ENCODE measurements around the gene USP19.

The USP19 gene

GRCh38 chr3:49132437-49133225 lies 12.0 kb upstream of the USP19 start, which contains the start of gene LAMB2:
TSS of gene LAMB2 (minus strand) at chr3:49133050. CDS start at chr3:49132867, 183 bp downstream.
- no peak for DNase-seq (ENCODE audit: low read depth)

- no peak for DNase-seq (ENCODE audit: low read depth)
Observed at GRCh38 chr3:49132073-49132436, 11.4 kb upstream of the USP19 start.

GRCh38 chr3:49131576-49131975 lies 11.0 kb upstream of the USP19 start:
- no peak for DNase-seq (ENCODE audit: low read depth)

GRCh38 chr3:49131040-49131439 lies 10.4 kb upstream of the USP19 start:
- DNase-seq (ENCODE audit: low read depth): no peak

- DNase-seq (ENCODE audit: low read depth): no peak
Observed at GRCh38 chr3:49124991-49125670, 4.5 kb upstream of the USP19 start.

GRCh38 chr3:49124203-49124602 lies 3.6 kb upstream of the USP19 start:
- DNase-seq (ENCODE audit: low read depth): no peak

GRCh38 chr3:49123687-49124086 lies 3.1 kb upstream of the USP19 start:
- DNase-seq (ENCODE audit: low read depth): no peak

GRCh38 chr3:49122886-49123545 lies 2.4 kb upstream of the USP19 start:
- DNase-seq (ENCODE audit: low read depth): no peak

- DNase-seq (ENCODE audit: low read depth): no peak
Observed at GRCh38 chr3:49122451-49122850, 1.8 kb upstream of the USP19 start.

- no peak for DNase-seq (ENCODE audit: low read depth)
Observed at GRCh38 chr3:49122022-49122421, 1.4 kb upstream of the USP19 start.

- no peak for DNase-seq (ENCODE audit: low read depth)
Observed at GRCh38 chr3:49121132-49121736, 611 bp upstream of the USP19 start.

- no peak for DNase-seq (ENCODE audit: low read depth)
Observed at GRCh38 chr3:49120096-49120437, 556 bp downstream of the USP19 start.

GRCh38 chr3:49119439-49119838 lies 1.2 kb downstream of the USP19 start:
- no peak for DNase-seq (ENCODE audit: low read depth)

- no peak for DNase-seq (ENCODE audit: low read depth)
Observed at GRCh38 chr3:49119036-49119435, 1.6 kb downstream of the USP19 start.

- DNase-seq (ENCODE audit: low read depth): no peak
Observed at GRCh38 chr3:49112262-49112661, 8.4 kb downstream of the USP19 start.

- DNase-seq (ENCODE audit: low read depth): no peak
Observed at GRCh38 chr3:49111347-49111746, 9.3 kb downstream of the USP19 start.

GRCh38 chr3:49110780-49111179 lies 9.8 kb downstream of the USP19 start:
- no peak for DNase-seq (ENCODE audit: low read depth)

GRCh38 chr3:49108346-49108745 lies 12.3 kb downstream of the USP19 start:
- no peak for DNase-seq (ENCODE audit: low read depth)

- DNase-seq (ENCODE audit: low read depth): peak; percentile 81
Observed at GRCh38 chr3:49104427-49105291, 16.0 kb downstream of the USP19 start, which contains the start of gene QARS1. TSS of gene QARS1 (minus strand) at chr3:49104757. CDS start at chr3:49104733, 24 bp downstream.

- no peak for DNase-seq (ENCODE audit: low read depth)
Observed at GRCh38 chr3:49104052-49104426, 16.6 kb downstream of the USP19 start.

- no peak for DNase-seq (ENCODE audit: low read depth)
Observed at GRCh38 chr3:49100046-49100615, 20.5 kb downstream of the USP19 start.
